Subcutaneous abdominal adipose tissue (tissue), 5 donors: Measurements from ENCODE around the gene TPST1.

Source experiments
- H3K27ac ChIP-seq: one replicate; pipeline ENCODE4 v1.7.0; 2013; ENCODE audit warnings: low read depth, mild to moderate bottlenecking, inconsistent platforms, low read length, moderate library complexity
- H3K27me3 ChIP-seq, 5 donors: one replicate each; pipeline ENCODE4 v1.7.0; 2013; ENCODE audit warnings: low read length in 5 of 5, inconsistent platforms in 1 of 5; ENCODE audit not compliant: control insufficient read depth in 5 of 5, insufficient read depth in 4 of 5
- H3K36me3 ChIP-seq, 5 donors: one replicate each; pipeline ENCODE4 v1.7.0; 2013; ENCODE audit warnings: low read length in 5 of 5; ENCODE audit not compliant: control insufficient read depth in 5 of 5, insufficient read depth in 5 of 5
- H3K4me1 ChIP-seq, 5 donors: one replicate each; pipeline ENCODE4 v1.7.0; 2013; ENCODE audit warnings: low read length in 5 of 5, mild to moderate bottlenecking in 3 of 5, moderate library complexity in 1 of 5; ENCODE audit not compliant: control insufficient read depth in 5 of 5, insufficient read depth in 5 of 5
- H3K4me3 ChIP-seq, 5 donors: one replicate each; pipeline ENCODE4 v1.7.0; 2013; ENCODE audit warnings: low read length in 5 of 5, low read depth in 1 of 5
- H3K9ac ChIP-seq, 5 donors: one replicate each; pipeline ENCODE4 v1.7.0; 2013; ENCODE audit warnings: low read length in 5 of 5, mild to moderate bottlenecking in 4 of 5, moderate library complexity in 3 of 5
- H3K9me3 ChIP-seq, 5 donors: one replicate each; pipeline ENCODE4 v1.7.0; 2013; ENCODE audit warnings: low read length in 5 of 5; ENCODE audit not compliant: control insufficient read depth in 5 of 5
- donor health status: healthy.
- donor health status: healthy.
- donor health status: healthy.
- donor health status: healthy.
- donor health status: healthy.

TPST1 gene

DNA sequence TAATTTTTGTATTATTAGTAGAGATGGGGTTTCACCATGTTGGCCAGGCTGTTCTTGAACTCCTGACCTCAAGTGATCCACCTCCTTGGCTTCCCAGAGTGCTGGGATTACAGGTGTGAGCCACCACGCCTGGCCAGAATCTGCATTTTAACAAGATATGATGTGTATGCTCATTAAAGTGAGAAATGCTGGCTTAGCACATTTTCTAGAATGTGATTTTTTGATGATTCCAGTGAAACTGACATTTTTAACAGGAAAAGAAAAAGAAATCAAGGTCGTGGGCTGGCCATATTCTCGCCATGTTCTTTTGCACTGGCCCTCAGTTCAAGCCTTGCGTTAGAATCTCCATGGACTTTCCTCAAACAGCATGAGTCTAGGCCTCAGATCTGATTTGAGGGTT is 18.1 kb upstream of the TPST1 start:
- Histone ChIP-seq H3K27me3 (no peaks in the 10 kb centered on the region), H3K36me3 (no peaks in the 10 kb centered on the region), H3K9me3 (peaks cover 0 to 2% (median 0%) of the 10 kb centered on the region in 5 donors), H3K9ac (no peak overlapping the region), H3K4me3 (no peak overlapping the region), H3K27ac (peak overlapping the region; percentile 38), H3K4me1 (peaks cover 4 to 16% (median 12%) of the 10 kb centered on the region in 5 donors)

DNA sequence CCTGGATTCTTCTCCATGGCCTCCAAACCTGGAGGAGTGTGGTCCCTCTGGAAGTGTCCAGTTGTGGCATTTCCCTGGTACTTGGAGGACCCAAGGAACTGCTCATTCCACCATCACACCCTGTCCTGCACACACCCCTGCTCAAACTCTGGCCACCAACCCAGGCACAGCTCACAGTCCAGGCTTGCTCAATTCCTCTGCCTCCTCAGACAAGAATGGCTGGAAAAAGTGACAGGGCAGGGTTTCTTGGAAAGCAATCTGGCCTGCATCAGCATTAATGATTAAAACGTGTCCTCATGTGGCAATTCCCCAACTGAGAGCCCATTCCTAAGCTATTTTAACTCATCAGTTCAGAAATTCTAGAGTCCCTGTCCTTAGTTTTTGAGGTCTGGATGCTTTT is 17.2 kb upstream of the TPST1 start:
- H3K27me3 ChIP-seq, result no peaks in the 10 kb centered on the region
- H3K4me1 ChIP-seq, result peaks cover 4 to 16% (median 12%) of the 10 kb centered on the region in 5 donors
- no peaks in the 10 kb centered on the region for H3K36me3 ChIP-seq
- no peak overlapping the region for H3K9ac ChIP-seq
- peaks cover 0 to 2% (median 0%) of the 10 kb centered on the region in 5 donors for H3K9me3 ChIP-seq
- H3K4me3 ChIP-seq, result no peak overlapping the region
- peak overlapping the region; percentile 38 for H3K27ac ChIP-seq

DNA sequence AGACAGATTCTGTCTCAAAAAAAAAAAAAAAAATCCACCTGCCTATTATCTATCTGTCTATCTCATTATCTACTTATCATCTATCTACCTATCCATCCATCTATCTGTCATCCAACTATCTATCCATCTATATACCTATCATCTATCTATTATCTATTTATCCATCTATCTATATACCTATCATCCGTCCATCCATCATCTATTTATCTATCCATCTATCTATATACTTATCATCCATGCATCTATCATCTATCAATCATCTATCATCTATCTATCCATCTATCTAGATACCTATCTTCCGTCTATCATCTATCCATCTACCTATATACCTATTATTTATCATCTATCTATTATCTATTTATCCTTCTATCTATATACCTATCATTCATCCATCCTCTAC is 16.5 kb upstream of the TPST1 start:
- Histone ChIP-seq H3K27me3 (no peaks in the 10 kb centered on the region), H3K9me3 (peaks cover 0 to 2% (median 0%) of the 10 kb centered on the region in 5 donors), H3K4me3 (no peak overlapping the region), H3K27ac (no peak overlapping the region), H3K4me1 (peaks cover 3 to 16% (median 12%) of the 10 kb centered on the region in 5 donors), H3K36me3 (no peaks in the 10 kb centered on the region), H3K9ac (no peak overlapping the region)

DNA sequence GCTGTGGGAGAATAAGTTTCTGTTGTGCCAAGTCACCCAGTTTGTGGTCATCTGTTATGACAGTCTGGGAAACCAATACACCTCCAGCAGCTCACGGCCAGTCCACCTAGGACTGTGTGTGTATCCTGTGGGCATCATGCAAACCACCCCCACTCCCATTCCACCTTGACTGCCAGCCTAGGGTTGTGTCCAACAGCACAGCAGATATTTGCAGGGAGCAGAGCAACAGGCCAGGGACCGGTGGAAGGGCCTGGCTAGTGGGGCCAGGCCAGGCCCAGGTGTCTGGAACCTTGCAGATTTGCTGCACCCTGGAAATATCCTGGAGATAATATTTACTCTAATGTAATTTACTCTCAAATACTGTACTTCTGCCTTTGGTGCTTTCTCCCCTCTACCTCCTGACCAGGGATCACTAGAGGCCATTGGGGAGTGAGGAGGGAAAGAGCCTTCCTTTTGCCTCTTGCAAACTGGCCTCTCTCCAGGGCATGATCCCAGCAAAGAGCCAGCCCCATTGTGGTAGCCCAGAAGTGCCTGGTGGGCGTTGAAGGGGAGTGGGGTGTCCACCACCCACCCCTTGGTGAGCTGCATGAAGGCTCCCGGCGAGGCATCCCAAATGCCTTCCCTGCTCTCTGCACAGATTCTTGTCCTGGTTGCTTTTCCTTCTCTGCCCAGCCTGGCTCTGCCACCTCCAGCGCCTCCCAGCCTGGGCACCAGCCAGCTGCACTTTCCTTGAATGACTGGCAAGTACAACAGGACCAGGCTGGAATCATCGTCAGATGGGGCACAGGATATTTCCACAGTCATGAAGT is 15.2 kb upstream of the TPST1 start:
- Histone ChIP-seq H3K36me3 (no peaks in the 10 kb centered on the region), H3K4me3 (no peak overlapping the region), H3K9ac (no peak overlapping the region), H3K4me1 (peaks cover 3 to 16% (median 12%) of the 10 kb centered on the region in 5 donors), H3K27me3 (no peaks in the 10 kb centered on the region), H3K9me3 (peaks cover 0 to 2% (median 0%) of the 10 kb centered on the region in 5 donors), H3K27ac (no peak overlapping the region)

DNA sequence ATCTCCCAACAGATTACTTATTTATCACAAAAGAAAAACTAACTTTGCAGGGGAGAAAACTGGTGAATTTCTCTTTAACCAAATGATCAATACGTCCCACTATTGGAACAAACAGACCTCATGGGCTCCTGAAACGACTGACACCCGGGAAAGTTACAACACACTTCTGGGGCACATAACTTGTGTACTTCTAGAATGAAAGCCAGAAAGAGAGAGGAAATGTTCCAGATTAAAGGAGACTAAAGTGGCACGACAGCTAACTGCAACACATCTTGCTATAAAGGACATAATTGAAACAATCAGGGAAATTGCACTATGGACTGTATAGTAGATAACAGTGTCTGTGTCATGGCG is 14.7 kb upstream of the TPST1 start:
- Histone ChIP-seq H3K27me3 (no peaks in the 10 kb centered on the region), H3K9me3 (peaks cover 0 to 2% (median 0%) of the 10 kb centered on the region in 5 donors), H3K9ac (no peak overlapping the region), H3K36me3 (no peaks in the 10 kb centered on the region), H3K4me3 (no peak overlapping the region), H3K27ac (no peak overlapping the region), H3K4me1 (peaks cover 3 to 16% (median 12%) of the 10 kb centered on the region in 5 donors)

DNA sequence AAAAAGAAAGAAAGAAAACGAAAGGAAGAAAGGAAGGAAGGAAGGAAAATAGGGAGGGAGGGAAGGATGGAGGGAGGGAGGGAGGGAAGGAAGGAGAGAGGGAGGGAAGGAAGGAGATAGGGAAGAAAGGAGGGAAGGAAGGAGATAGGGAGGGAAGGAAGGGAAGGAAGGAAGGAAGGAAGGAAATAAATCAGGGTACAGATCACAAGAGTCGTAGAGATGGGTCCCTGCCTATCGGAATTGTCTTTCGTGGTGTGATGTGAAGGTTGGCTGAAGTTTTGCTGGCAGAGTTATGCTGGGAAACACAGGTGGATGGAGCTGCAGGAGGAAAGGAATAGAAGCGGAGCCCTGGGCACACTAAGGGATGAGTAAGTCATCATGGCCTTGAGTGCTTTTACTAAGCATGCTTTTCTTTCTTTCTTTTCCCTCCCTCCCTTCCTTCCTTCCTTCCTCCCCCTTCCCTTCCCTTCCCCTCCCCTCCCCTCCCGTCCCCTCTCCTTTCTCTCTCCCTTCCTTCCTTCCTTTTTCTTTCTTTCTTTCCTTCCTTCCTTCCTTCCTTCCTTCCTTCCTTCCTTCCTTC is 11.9 kb upstream of the TPST1 start:
- no peaks in the 10 kb centered on the region for H3K36me3 ChIP-seq
- no peak overlapping the region for H3K4me3 ChIP-seq
- H3K27me3 ChIP-seq, result no peaks in the 10 kb centered on the region
- peaks cover 3 to 11% (median 8%) of the 10 kb centered on the region in 5 donors for H3K4me1 ChIP-seq
- H3K9me3 ChIP-seq, result no peaks in the 10 kb centered on the region
- no peak overlapping the region for H3K27ac ChIP-seq
- H3K9ac ChIP-seq, result no peak overlapping the region

DNA sequence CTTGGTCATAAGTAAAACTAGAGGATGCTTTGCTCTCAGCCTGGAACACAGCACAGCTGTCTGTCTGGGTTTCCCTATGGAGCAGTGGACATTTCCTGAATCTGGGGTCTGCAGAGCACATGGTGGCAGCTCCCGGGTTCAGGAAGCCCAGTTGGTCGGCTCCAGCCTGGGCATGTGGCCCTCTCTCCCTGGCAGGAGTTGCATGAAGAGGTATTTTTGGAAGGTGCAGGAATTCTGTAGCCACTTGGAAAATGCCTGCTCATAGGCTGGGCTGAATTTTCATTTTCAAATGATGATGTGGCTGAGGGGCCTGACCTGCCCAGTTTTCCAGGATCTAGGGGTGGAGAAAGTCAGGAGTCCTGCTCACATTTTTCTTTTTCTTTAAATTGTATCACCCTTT is 6.7 kb upstream of the TPST1 start:
- Histone ChIP-seq H3K4me1 (no peaks in the 10 kb centered on the region), H3K9me3 (no peaks in the 10 kb centered on the region), H3K27ac (no peak overlapping the region), H3K9ac (no peak overlapping the region), H3K27me3 (peaks cover 0 to 3% (median 0%) of the 10 kb centered on the region in 5 donors), H3K4me3 (no peak overlapping the region), H3K36me3 (no peaks in the 10 kb centered on the region)

DNA sequence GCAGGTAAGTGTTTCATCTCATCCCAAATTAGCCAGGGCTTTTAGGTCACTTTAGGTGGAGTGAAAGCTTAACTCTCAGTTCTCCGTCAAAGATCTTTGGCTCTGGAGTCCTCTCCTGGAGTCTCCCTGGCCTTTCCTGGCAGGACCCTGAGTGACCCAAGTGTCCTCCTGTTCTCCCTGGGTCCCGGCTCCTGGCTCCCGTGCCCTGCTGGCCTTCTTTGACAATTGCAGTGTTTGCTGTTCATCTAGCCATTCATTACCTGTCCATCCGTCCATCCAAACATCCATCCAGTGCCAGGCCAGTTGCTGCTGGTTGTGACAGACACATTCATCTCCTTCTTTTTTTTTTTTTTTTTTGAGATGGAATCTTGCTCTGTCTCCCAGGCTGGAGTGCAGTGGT is 6.2 kb upstream of the TPST1 start:
- Histone ChIP-seq H3K4me3 (no peak overlapping the region), H3K4me1 (no peaks in the 10 kb centered on the region), H3K36me3 (no peaks in the 10 kb centered on the region), H3K27ac (no peak overlapping the region), H3K9me3 (no peaks in the 10 kb centered on the region), H3K27me3 (peaks cover 0 to 3% (median 0%) of the 10 kb centered on the region in 5 donors), H3K9ac (no peak overlapping the region)

DNA sequence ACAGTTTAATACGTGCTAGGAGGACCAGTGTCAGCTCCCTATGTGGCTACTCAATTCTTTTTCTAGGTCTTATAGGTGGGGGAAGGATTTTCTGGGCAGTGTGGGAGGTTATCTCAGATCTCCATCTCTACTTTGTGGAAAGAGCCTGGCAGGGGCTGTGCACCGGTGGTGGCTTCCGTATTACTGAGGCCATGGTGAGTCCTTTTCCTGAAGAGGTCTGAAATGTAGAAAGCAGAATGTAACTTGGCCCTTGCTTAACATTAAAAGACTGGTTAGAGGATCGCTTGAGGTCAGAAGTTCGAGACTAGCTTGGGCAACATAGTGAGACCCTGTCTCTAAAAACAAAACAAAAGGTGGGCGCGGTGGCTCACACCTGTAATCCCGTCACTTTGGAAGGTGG is 2.7 kb upstream of the TPST1 start:
- Histone ChIP-seq H3K27me3 (peaks cover 0 to 8% (median 4%) of the 10 kb centered on the region in 5 donors), H3K4me1 (peaks cover 0 to 29% (median 23%) of the 10 kb centered on the region in 5 donors), H3K27ac (no peak overlapping the region), H3K4me3 (no peak overlapping the region), H3K36me3 (no peaks in the 10 kb centered on the region), H3K9ac (no peak overlapping the region), H3K9me3 (no peaks in the 10 kb centered on the region)

DNA sequence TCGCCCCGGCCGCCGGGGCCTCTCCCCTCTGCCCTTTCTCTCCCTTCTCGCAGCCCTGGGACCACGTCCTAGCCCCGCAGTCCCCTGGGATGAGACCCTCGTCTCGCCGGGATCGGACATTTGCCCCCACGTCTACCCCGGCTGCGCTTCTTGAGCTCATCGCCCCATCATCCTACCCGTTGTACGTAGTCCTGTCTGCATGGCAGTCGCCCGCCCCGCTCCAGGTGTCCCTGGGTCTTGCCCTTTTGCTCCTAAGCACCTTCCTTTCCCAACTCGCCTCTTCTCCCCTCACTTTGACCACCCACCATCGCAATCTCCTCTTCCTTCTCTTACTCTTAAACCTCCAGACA is 582 bp downstream of the TPST1 start:
- Histone ChIP-seq H3K36me3 (peaks cover 0 to 3% (median 0%) of the 10 kb centered on the region in 5 donors), H3K4me1 (peaks cover 0 to 32% (median 25%) of the 10 kb centered on the region in 5 donors), H3K4me3 (peak overlapping the region; percentile 64 to 92 (median 86)), H3K27me3 (peaks cover 0 to 8% (median 4%) of the 10 kb centered on the region in 5 donors), H3K9ac (peak overlapping the region; percentile 63 to 87 (median 76)), H3K9me3 (no peaks in the 10 kb centered on the region), H3K27ac (peak overlapping the region; percentile 67)
